Mammary epithelial cell (primary cell): ENCODE results near the gene CD47.

Experiments used
- CTCF ChIP-seq, 2 donors: IDR thresholded peaks in 1 of 2; conservative IDR thresholded peaks in 1 of 2; 2 replicates each; pipeline ENCODE4 v1.5.1; 2011 to 2012; ENCODE audit warnings: inconsistent platforms in 2 of 2, low read length in 2 of 2, mild to moderate bottlenecking in 2 of 2, control low read depth in 1 of 2, low read depth in 1 of 2; ENCODE audit not compliant: insufficient read depth in 1 of 2; ENCODE audit errors: extremely low read depth in 1 of 2
- EZH2 ChIP-seq: IDR thresholded peaks from 2 replicates; pipeline ENCODE4 v1.6.1; 2012; ENCODE audit warnings: low read length, inconsistent platforms, borderline replicate concordance

GRCh38 chr3:108030960-108031359 lies 59.9 kb downstream of the CD47 start:
- TF ChIP-seq CTCF (conservative IDR thresholded peaks at IDR 0.05 in 1 of 2, IDR thresholded peaks at IDR 0.05 in 1 of 2; ENCODE audit: extremely low read depth in 1 of 2, insufficient read depth in 1 of 2, low read depth in 1 of 2, low read length in 2 of 2): no peak
- no peak for TF ChIP-seq EZH2
